Naive B cell (primary cell): ENCODE results near the gene DAP. TPM values are rescaled to one million over a fixed set of nuclear protein-coding genes. Genes with fewer than 3 reads are reported as not detected.
A peak's percentile ranks its signal among the peaks of the same experiment; 100 is the strongest.

ENCODE experiments used
- ATAC-seq, 2 donors: fragments of 150-1000 bp; cut with Tn5 transposase; 2 replicates each; pipeline ENCODE4 v1.10.0; 2021; ENCODE audit warnings: low read depth in 2 of 2, mild to moderate bottlenecking in 2 of 2, moderate library complexity in 2 of 2
- DNase-seq: peaks from one replicate; pipeline ENCODE4 v3.0.0; 2022
- H3K27ac Mint-ChIP-seq, 6 donors: one replicate each; pipeline ENCODE4 v1.8.0; 2020 to 2022; ENCODE audit warnings: mild to moderate bottlenecking in 6 of 6, mixed read lengths in 6 of 6, moderate library complexity in 5 of 6, inconsistent platforms in 2 of 6
- H3K27me3 Mint-ChIP-seq, 3 donors: one replicate each; pipeline ENCODE4 v1.8.0; 2021 to 2022; ENCODE audit warnings: mixed read lengths in 3 of 3, mild to moderate bottlenecking in 1 of 3
- H3K36me3 Mint-ChIP-seq, 2 donors: one replicate each; pipeline ENCODE4 v1.8.0; 2020 to 2022; ENCODE audit warnings: mixed read lengths in 2 of 2, inconsistent platforms in 1 of 2, mild to moderate bottlenecking in 1 of 2
- H3K4me1 Mint-ChIP-seq, 3 donors: one replicate each; pipeline ENCODE4 v1.8.0; 2020 to 2022; ENCODE audit warnings: mixed read lengths in 3 of 3, inconsistent platforms in 1 of 3, mild to moderate bottlenecking in 1 of 3, moderate library complexity in 1 of 3
- H3K4me3 Mint-ChIP-seq, 8 donors: one replicate each; pipeline ENCODE4 v1.8.0; 2020 to 2022; ENCODE audit warnings: mild to moderate bottlenecking in 8 of 8, mixed read lengths in 8 of 8, moderate library complexity in 8 of 8, inconsistent platforms in 2 of 8
- H3K9me3 Mint-ChIP-seq, 7 donors: one replicate each; pipeline ENCODE4 v1.8.0; 2020 to 2022; ENCODE audit warnings: mixed read lengths in 7 of 7, mild to moderate bottlenecking in 5 of 7, inconsistent platforms in 2 of 7, moderate library complexity in 1 of 7
- polyA plus RNA-seq, 6 donors: library from polyadenylated mRNA; unstranded; fragments of 300-500 nt; fragmentation: Illumina TruSeq; gene quantifications; one replicate each; pipeline ENCODE4 v1.2.3, GENCODE V29; 2021; ENCODE audit warnings: low read depth in 6 of 6

DAP gene
- polyA plus RNA-seq, 6 donors from 2014 or later, result 48.6 to 90.4 (median 62.8) TPM

DNA sequence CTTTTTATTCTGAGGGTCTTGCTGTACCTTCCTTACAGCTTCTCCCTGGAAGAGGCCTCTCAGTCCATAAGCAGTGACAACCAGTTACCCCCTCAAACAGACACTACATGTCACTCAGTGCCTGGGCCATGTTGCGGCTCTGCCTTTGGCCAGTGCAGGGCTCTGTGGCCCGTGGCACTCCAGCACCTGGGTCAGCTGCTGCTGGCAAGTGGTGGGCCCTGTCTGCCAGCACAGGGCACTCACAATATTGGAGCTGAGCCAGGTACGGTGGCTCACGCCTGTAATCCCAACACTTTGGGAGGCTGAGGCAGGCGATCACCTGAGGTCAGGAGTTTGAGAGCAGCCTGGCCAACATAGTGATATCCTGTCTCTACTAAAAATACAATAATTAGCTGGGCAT lies 24.2 kb downstream of the DAP start:
- Mint-ChIP-seq H3K27ac (peak overlapping the region in 5 of 6 donors; percentile 68 to 95 (median 90)), H3K9me3 (peaks cover 0 to 13% (median 4%) of the 10 kb centered on the region in 7 donors), H3K27me3 (no peaks in the 10 kb centered on the region), H3K36me3 (peaks cover 39% of the 10 kb centered on the region in 2 donors), H3K4me1 (peaks cover 42 to 53% (median 47%) of the 10 kb centered on the region in 3 donors), H3K4me3 (peak overlapping the region in 2 of 8 donors; percentile 39 to 44)
- DNase-seq (no peak), ATAC-seq (no peak)

- no peak for ATAC-seq
- DNase-seq, result no peak
- peak overlapping the region in 2 of 8 donors; percentile 32 to 39 for H3K4me3 Mint-ChIP-seq
- H3K4me1 Mint-ChIP-seq, result peaks cover 44 to 53% (median 47%) of the 10 kb centered on the region in 3 donors
- peak overlapping the region in 5 of 6 donors; percentile 68 to 95 (median 90) for H3K27ac Mint-ChIP-seq
- H3K9me3 Mint-ChIP-seq, result peaks cover 0 to 13% (median 4%) of the 10 kb centered on the region in 7 donors
- H3K27me3 Mint-ChIP-seq, result no peaks in the 10 kb centered on the region
- H3K36me3 Mint-ChIP-seq, result peaks cover 35% of the 10 kb centered on the region in 2 donors
These were observed 24.7 kb downstream of the DAP start for GRCh38 chr5:10736354-10736753.

DNA sequence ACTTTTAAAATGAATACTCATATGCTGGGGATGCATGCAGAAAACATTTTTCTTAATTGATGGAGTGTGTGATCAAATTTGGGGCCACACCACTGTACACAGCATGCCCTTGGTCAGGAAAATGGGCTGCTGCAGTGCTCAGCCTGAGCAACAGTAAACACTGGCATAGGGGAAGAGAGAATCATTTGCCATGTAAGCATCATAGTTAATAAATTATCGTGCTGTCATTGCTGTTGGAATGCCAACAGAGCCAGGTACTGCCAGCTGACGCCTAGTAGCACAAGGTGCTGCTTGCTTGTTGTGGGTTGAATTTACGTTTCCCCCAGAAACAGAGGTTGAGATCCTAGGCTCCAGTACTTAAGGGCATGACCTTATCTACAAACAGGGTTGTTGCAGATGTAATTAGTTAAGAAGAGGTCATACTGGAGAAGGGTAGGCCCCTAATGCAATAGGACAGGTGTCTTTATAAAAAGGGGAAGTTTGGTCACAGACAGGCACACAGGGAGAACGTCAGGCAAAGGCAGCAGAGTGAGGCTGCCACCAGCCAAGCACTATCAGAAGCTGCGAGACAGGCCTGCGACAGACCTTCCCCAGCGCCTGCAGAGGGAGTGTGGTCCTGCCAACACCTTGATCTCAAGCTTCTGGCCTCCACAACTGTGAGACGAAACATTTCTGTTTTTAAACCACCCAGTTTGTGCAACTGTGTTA lies 25.3 kb downstream of the DAP start:
- Mint-ChIP-seq H3K27ac (peak overlapping the region; percentile 68 to 95 (median 90)), H3K27me3 (no peaks in the 10 kb centered on the region), H3K4me3 (peak overlapping the region in 5 of 8 donors; percentile 4 to 31 (median 14)), H3K4me1 (peaks cover 44 to 53% (median 47%) of the 10 kb centered on the region in 3 donors), H3K36me3 (peaks cover 29% of the 10 kb centered on the region in 2 donors), H3K9me3 (peaks cover 0 to 10% (median 4%) of the 10 kb centered on the region in 7 donors)
- DNase-seq (peak; percentile 77), ATAC-seq (peak; percentile 93 to 96)

GRCh38 chr5:10734832-10735523 lies 26.1 kb downstream of the DAP start:
- Mint-ChIP-seq H3K36me3 (peaks cover 21% of the 10 kb centered on the region in 2 donors), H3K4me1 (peaks cover 47 to 57% (median 50%) of the 10 kb centered on the region in 3 donors), H3K27me3 (no peaks in the 10 kb centered on the region), H3K9me3 (peaks cover 0 to 3% (median under 1%) of the 10 kb centered on the region in 7 donors), H3K4me3 (peak overlapping the region in 1 of 8 donors; percentile 15), H3K27ac (peak overlapping the region; percentile 68 to 95 (median 89))
- ATAC-seq (no peak), DNase-seq (no peak)

- H3K9me3 Mint-ChIP-seq, result no peaks in the 10 kb centered on the region
- peaks cover 18 to 19% of the 10 kb centered on the region in 2 donors for H3K36me3 Mint-ChIP-seq
- no peaks in the 10 kb centered on the region for H3K27me3 Mint-ChIP-seq
- no peak for ATAC-seq
- H3K4me3 Mint-ChIP-seq, result no peak overlapping the region
- H3K27ac Mint-ChIP-seq, result peak overlapping the region in 5 of 6 donors; percentile 68 to 95 (median 82)
- H3K4me1 Mint-ChIP-seq, result peaks cover 53 to 60% (median 54%) of the 10 kb centered on the region in 3 donors
- no peak for DNase-seq
These were observed 26.9 kb downstream of the DAP start for GRCh38 chr5:10734037-10734709.

GRCh38 chr5:10733426-10733825 lies 27.6 kb downstream of the DAP start:
- peak overlapping the region in 2 of 8 donors; percentile 6 to 72 for H3K4me3 Mint-ChIP-seq
- H3K9me3 Mint-ChIP-seq, result no peaks in the 10 kb centered on the region
- H3K36me3 Mint-ChIP-seq, result peaks cover 11 to 15% of the 10 kb centered on the region in 2 donors
- H3K27ac Mint-ChIP-seq, result peak overlapping the region; percentile 20 to 90 (median 74)
- peaks cover 50 to 60% (median 54%) of the 10 kb centered on the region in 3 donors for H3K4me1 Mint-ChIP-seq
- DNase-seq, result no peak
- no peak for ATAC-seq
- H3K27me3 Mint-ChIP-seq, result no peaks in the 10 kb centered on the region

GRCh38 chr5:10731913-10732312 lies 29.1 kb downstream of the DAP start:
- H3K36me3 Mint-ChIP-seq, result peaks cover 0 to 7% of the 10 kb centered on the region in 2 donors
- peaks cover 59 to 60% (median 59%) of the 10 kb centered on the region in 3 donors for H3K4me1 Mint-ChIP-seq
- peak overlapping the region in 1 of 8 donors; percentile 22 for H3K4me3 Mint-ChIP-seq
- no peaks in the 10 kb centered on the region for H3K27me3 Mint-ChIP-seq
- DNase-seq (no peak), ATAC-seq (no peak)
- H3K27ac Mint-ChIP-seq, result peak overlapping the region in 5 of 6 donors; percentile 20 to 86 (median 40)
- no peaks in the 10 kb centered on the region for H3K9me3 Mint-ChIP-seq

GRCh38 chr5:10730043-10730351 lies 31.0 kb downstream of the DAP start:
- peak overlapping the region in 2 of 6 donors; percentile 50 to 86 for H3K27ac Mint-ChIP-seq
- H3K9me3 Mint-ChIP-seq, result no peaks in the 10 kb centered on the region
- ATAC-seq (no peak), DNase-seq (no peak)
- H3K27me3 Mint-ChIP-seq, result no peaks in the 10 kb centered on the region
- peaks cover 7 to 9% of the 10 kb centered on the region in 2 donors for H3K36me3 Mint-ChIP-seq
- H3K4me1 Mint-ChIP-seq, result peaks cover 44 to 52% (median 44%) of the 10 kb centered on the region in 3 donors
- no peak overlapping the region for H3K4me3 Mint-ChIP-seq

DNA sequence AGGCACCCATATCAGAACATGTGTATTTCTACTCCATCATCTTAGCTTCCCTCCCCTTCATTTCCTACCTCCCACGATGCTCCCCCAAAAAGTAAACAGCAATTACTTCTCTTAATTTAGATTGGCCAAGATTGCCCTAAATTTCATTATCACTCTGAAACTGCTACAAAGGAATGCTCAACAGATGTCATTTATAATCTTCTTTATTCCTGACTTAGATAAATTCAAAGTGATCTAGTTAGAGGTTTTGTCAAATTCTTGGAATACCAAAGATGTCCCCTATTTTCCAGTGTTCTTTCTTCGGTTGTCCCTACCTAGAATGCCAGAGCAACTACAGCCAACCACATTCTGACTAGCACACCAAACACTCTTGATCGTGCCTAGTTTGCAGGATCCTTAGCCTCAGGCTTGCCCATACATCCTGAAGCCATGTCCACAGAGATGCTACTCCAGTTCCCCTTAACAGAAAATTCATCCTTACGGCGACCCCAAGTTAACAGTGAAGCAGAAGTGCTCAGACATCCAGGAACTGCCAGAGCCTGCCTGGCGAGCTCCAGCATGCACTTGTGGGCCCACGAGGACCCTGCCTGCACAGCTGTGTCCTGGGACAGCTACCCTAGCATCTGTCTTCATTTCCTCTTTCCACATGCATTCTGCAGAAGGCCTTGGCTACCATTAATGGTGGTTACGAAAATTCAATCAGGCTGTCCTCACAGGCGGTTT lies 31.6 kb downstream of the DAP start:
- ATAC-seq (peak; percentile 24 to 33), DNase-seq (peak; percentile 14)
- peaks cover 7 to 9% of the 10 kb centered on the region in 2 donors for H3K36me3 Mint-ChIP-seq
- peaks cover 41 to 50% (median 41%) of the 10 kb centered on the region in 3 donors for H3K4me1 Mint-ChIP-seq
- no peaks in the 10 kb centered on the region for H3K9me3 Mint-ChIP-seq
- H3K27ac Mint-ChIP-seq, result peak overlapping the region in 4 of 6 donors; percentile 19 to 91 (median 59)
- peak overlapping the region in 1 of 8 donors; percentile 30 for H3K4me3 Mint-ChIP-seq
- H3K27me3 Mint-ChIP-seq, result no peaks in the 10 kb centered on the region

DNA sequence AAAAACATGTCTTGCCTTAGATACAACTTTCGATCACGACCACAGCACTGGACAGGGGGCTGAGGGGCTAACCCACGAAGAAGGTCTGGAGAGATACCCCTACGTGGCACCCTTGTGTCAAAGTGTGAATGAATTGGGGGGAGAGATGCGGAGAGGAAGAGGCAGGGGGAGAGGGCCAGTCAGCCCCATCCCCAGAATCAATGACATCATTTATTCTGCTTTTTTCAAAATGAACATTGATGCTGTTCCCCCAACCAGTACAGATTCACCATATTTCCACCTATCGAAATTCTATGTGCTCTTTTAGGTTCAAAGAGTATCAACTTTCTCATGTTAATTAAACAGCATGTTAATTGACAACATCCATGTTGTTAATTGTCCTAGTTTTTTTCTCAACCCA lies 32.4 kb downstream of the DAP start:
- Mint-ChIP-seq H3K4me3 (no peak overlapping the region), H3K4me1 (peaks cover 33 to 43% (median 35%) of the 10 kb centered on the region in 3 donors), H3K27me3 (no peaks in the 10 kb centered on the region), H3K27ac (peak overlapping the region in 2 of 6 donors; percentile 38 to 71), H3K36me3 (peaks cover 7 to 9% of the 10 kb centered on the region in 2 donors), H3K9me3 (no peaks in the 10 kb centered on the region)
- no peak for DNase-seq
- ATAC-seq, result no peak

GRCh38 chr5:10727861-10728260 lies 33.2 kb downstream of the DAP start:
- H3K36me3 Mint-ChIP-seq, result peaks cover 9% of the 10 kb centered on the region in 2 donors
- H3K4me1 Mint-ChIP-seq, result peaks cover 25 to 36% (median 34%) of the 10 kb centered on the region in 3 donors
- no peaks in the 10 kb centered on the region for H3K9me3 Mint-ChIP-seq
- ATAC-seq (no peak), DNase-seq (no peak)
- H3K27ac Mint-ChIP-seq, result peak overlapping the region in 3 of 6 donors; percentile 59 to 87 (median 67)
- H3K4me3 Mint-ChIP-seq, result no peak overlapping the region
- no peaks in the 10 kb centered on the region for H3K27me3 Mint-ChIP-seq

GRCh38 chr5:10726913-10727517 lies 34.0 kb downstream of the DAP start:
- peak; percentile 52 to 58 for ATAC-seq
- Mint-ChIP-seq H3K27me3 (no peaks in the 10 kb centered on the region), H3K4me1 (peaks cover 24 to 34% (median 30%) of the 10 kb centered on the region in 3 donors), H3K36me3 (peaks cover 7 to 12% of the 10 kb centered on the region in 2 donors), H3K27ac (peak overlapping the region; percentile 24 to 87 (median 70)), H3K4me3 (peak overlapping the region in 1 of 8 donors; percentile 9), H3K9me3 (no peaks in the 10 kb centered on the region)
- DNase-seq, result no peak
